CD4-positive, alpha-beta T cell treated with Interleukin-10 for 1 hour (primary cell): ENCODE results near the gene POLN.

ENCODE experiments used
- DNase-seq: peaks from one replicate; pipeline ENCODE4 v3.0.0-alpha.2; 2020

Gene POLN

GRCh38 chr4:2024683-2025082 is 217.2 kb downstream of the POLN start:
- DNase-seq, result no peak
